Astrocyte of the cerebellum (primary cell): ENCODE data around the gene PRKCA.

Source experiments
- DNase-seq: peaks from one replicate; pipeline ENCODE4 v3.0.0-alpha.2; 2011; ENCODE audit warnings: low read depth
- H3K4me3 ChIP-seq: 2 replicates; pipeline ENCODE4 v1.5.1; 2011; ENCODE audit warnings: mild to moderate bottlenecking, low read depth, low read length, moderate library complexity
- in situ Hi-C: cut with HindIII; loops from 2 replicates; pipeline ENCODE4 v1.10.0; 2017; ENCODE audit warnings: low sequenced_read_pairs
- TF ChIP-seq, protein P1 (sequence below): IDR thresholded peaks from 2 replicates; pipeline ENCODE4 v1.5.1; 2012; ENCODE audit warnings: low read length, low read depth, moderate library complexity, mild to moderate bottlenecking; ENCODE audit errors: missing control alignments

Gene PRKCA

DNA sequence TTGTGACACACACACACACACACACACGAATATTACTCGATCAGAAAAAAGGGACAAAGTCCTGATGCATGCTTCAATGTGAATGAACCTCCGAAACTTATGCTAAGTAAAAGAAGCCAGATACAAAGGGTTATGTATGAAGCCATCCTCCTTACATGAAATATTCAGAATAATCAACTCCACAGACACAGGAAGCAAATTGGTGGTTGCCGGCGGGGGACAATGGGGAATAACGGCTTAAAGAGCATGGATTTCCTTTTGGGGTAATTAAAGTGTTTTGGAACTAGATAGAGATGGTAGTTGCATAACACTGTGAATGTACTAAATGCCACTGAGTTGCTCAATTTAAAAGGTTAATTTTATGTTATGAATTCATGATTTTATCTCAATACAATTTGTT is 524.4 kb downstream of the PRKCA start:
- in situ Hi-C loops: no loop called here
- DNase-seq: no peak
- TF ChIP-seq, protein P1, sequence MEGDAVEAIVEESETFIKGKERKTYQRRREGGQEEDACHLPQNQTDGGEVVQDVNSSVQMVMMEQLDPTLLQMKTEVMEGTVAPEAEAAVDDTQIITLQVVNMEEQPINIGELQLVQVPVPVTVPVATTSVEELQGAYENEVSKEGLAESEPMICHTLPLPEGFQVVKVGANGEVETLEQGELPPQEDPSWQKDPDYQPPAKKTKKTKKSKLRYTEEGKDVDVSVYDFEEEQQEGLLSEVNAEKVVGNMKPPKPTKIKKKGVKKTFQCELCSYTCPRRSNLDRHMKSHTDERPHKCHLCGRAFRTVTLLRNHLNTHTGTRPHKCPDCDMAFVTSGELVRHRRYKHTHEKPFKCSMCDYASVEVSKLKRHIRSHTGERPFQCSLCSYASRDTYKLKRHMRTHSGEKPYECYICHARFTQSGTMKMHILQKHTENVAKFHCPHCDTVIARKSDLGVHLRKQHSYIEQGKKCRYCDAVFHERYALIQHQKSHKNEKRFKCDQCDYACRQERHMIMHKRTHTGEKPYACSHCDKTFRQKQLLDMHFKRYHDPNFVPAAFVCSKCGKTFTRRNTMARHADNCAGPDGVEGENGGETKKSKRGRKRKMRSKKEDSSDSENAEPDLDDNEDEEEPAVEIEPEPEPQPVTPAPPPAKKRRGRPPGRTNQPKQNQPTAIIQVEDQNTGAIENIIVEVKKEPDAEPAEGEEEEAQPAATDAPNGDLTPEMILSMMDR: no peak
- H3K4me3 ChIP-seq: no peak overlapping the region

DNA sequence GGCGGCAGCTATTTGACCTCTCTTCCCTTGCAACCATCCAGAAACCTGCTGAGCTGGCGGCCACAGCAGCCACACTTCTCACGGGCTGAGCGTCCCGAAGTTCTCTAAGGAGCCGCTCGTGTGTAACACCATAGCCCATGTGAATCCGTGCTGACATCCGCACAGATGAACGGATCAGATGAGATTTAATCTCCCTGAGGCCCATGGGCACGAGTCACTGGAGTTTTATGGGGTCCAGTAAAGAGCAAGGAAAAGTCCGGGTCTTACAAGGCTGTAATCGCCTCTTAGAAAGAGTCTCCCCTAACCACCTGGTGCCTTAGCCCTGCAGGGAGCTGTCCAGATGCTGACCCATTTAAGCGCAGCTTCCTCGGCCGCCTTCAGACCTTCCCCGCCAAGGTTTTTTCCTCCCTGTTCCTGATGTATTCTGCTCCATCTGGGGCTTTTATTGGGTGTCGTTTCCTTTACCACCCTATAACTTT is 527.0 kb downstream of the PRKCA start:
- H3K4me3 ChIP-seq: no peak overlapping the region
- TF ChIP-seq, protein P1: no peak
- DNase-seq: peak; percentile 70

DNA sequence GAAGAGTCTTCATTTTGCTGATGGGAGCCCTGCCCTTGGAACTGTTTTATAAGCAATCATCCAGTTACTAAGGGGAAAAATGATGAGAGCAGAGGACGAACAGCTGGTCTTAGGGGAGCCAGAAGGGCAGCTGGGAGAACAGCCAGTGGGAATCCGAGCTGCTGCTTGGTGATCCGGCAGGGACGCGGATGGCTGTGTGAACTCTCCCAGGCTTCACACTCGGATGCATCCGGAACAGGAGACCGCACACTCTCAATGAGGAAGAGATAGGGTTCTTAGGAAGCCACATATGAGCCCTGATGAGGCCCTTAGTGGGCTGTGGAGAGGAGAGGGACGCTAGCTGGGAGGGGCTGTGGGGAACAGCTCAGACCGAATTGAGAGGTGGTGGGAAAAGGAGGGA is 527.5 kb downstream of the PRKCA start:
- no peak for DNase-seq
- TF ChIP-seq, protein P1: no peak
- in situ Hi-C loops: no loop called here
- H3K4me3 ChIP-seq: no peak overlapping the region

More for the DNA sequence above, 527.0 kb downstream of the PRKCA start:
- in situ Hi-C loops: no loop called here

DNA sequence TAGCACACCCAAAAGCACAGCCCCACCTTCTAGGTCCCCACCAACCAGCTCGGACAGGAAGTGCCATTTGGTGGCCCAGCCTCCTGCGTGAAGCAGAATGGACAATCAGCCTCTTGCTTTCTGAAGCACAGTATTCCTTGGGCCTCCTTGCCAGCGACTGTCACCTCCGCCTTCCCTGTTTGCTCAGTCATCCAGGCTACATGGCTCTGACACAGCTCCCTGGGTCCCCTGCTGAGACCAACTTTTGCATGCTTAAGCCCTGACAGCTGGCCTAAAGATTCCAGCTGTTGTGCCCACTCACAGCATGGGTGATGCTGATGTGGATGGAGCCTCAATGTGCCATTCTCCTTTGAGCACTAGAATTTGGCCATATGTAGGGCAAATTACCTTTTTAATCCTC is 528.0 kb downstream of the PRKCA start:
- TF ChIP-seq, protein P1: no peak
- in situ Hi-C loops: no loop called here
- no peak for DNase-seq
- no peak overlapping the region for H3K4me3 ChIP-seq

DNA sequence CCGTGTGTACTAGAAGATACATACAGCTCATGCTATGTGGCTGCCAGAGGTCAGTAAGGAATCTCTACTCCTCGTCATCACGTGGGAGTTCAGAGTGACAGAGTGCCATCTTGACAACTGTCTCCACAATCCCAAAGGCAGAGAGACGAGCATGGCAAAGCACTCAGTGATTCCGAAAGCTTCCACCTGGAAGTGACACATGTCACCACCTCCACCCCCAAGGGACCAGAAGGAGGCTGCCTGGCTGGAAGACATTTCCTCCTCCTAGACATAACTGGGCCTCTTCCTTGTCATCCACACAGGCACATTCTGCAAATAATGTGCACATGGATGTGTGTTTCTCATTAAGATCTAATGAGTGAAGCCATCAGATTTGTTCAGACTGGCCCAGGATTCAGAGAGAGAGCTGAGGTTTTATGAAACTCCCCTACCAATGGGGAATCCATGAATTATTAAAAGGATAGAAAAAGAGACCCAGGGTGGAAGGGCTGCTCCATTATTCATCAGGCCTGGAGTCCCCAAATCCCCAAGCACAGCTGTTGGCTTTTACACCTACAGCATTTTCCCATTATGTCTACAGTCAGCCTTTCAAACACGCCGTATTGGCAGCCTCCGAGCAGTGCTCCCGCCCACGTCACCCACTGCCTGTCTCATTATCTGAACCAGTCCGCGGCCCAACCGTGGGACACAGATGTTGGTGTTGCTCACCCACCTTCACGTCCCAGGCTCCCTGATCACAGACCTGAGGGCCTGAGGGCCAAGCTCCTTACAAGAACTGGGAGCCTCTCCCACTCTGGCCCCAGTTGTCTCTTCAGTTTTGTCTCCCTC is 529.2 kb downstream of the PRKCA start:
- DNase-seq: no peak
- in situ Hi-C loops: no loop called here
- TF ChIP-seq, protein P1: no peak
- H3K4me3 ChIP-seq: no peak overlapping the region

DNA sequence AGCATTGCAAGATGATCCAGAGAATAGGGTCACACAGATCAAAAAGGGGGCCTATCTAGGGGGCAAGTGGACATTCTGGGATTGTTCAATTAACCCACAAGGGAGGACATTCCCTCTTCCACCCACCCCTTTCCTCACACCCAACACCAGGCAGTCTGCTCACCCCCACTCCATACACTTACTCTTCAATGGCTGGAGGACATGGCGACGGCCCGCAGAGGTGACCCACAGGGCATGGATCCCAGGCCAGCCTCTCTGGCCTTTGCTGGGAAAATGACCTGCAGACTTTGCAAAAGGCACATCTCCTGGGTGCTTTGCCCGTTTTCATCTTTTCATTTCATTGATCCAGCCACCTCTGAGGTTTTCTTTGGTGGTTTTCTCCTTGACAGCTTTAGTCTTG is 530.8 kb downstream of the PRKCA start:
- no peak for DNase-seq
- in situ Hi-C loops: no loop called here

More for the DNA sequence above, 530.8 kb downstream of the PRKCA start:
- TF ChIP-seq, protein P1: no peak
- no peak overlapping the region for H3K4me3 ChIP-seq
